Stomach (tissue), 4 donors: ENCODE results near the gene DSE.

ENCODE experiments used
- CTCF ChIP-seq, 7 experiments: fragments of 450-650 bp in 4 of 7; fragments of 200-600 bp in 3 of 7; sonication (generic) in 3 of 7; IDR thresholded peaks; one replicate each; pipeline ENCODE4 v1.5.1; 2016 to 2019; ENCODE audit warnings: antibody characterized with exemption in 7 of 7, control low read depth in 2 of 7, mild to moderate bottlenecking in 1 of 7
- POLR2AphosphoS5 ChIP-seq, 3 donors: sonication (generic); formaldehyde crosslinking; IDR thresholded peaks; one replicate each; pipeline ENCODE4 v1.6.1; 2016; ENCODE audit warnings: antibody characterized with exemption in 3 of 3

- TF ChIP-seq POLR2AphosphoS5 (IDR thresholded peaks at IDR 0.05) (no peak), CTCF (IDR thresholded peaks at IDR 0.05) (no peak)
These were observed 89.2 kb downstream of the DSE start for GRCh38 chr6:116459927-116460326.
